GM10266 (cell line): ENCODE data around the gene FTL.

Source experiments
- DNase-seq: peaks from one replicate; pipeline ENCODE4 v3.0.0; 2012; ENCODE audit errors: extremely low spot score
- TF ChIP-seq, protein P1 (sequence below): IDR thresholded peaks from 2 replicates; pipeline ENCODE4 v1.5.1; 2012; ENCODE audit warnings: mild to moderate bottlenecking, low read depth; ENCODE audit not compliant: control insufficient read depth, insufficient read depth; ENCODE audit errors: missing control alignments

FTL gene

GRCh38 chr19:48946463-48947257, 18.4 kb upstream of the FTL start:
- TF ChIP-seq, protein P1, sequence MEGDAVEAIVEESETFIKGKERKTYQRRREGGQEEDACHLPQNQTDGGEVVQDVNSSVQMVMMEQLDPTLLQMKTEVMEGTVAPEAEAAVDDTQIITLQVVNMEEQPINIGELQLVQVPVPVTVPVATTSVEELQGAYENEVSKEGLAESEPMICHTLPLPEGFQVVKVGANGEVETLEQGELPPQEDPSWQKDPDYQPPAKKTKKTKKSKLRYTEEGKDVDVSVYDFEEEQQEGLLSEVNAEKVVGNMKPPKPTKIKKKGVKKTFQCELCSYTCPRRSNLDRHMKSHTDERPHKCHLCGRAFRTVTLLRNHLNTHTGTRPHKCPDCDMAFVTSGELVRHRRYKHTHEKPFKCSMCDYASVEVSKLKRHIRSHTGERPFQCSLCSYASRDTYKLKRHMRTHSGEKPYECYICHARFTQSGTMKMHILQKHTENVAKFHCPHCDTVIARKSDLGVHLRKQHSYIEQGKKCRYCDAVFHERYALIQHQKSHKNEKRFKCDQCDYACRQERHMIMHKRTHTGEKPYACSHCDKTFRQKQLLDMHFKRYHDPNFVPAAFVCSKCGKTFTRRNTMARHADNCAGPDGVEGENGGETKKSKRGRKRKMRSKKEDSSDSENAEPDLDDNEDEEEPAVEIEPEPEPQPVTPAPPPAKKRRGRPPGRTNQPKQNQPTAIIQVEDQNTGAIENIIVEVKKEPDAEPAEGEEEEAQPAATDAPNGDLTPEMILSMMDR, result no peak
- no peak for DNase-seq

DNA sequence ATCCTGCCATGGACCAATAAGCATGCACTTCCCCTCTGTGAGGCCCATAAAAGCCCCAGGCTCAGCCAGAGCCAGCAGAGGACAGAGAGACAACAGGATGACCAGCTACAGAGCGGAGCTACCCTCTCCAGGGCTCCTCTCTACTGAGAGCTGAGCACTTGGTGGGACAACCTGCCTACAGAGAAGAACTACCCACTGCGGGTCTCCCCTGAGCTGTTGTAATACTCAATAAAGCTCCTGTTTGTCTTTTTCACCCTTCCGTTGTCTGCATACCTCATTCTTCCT, 17.9 kb upstream of the FTL start:
- TF ChIP-seq, protein P1, result no peak
- no peak for DNase-seq

- TF ChIP-seq, protein P1, result no peak
- DNase-seq, result no peak
These were observed 14.9 kb upstream of the FTL start for GRCh38 chr19:48950159-48950558.

DNA sequence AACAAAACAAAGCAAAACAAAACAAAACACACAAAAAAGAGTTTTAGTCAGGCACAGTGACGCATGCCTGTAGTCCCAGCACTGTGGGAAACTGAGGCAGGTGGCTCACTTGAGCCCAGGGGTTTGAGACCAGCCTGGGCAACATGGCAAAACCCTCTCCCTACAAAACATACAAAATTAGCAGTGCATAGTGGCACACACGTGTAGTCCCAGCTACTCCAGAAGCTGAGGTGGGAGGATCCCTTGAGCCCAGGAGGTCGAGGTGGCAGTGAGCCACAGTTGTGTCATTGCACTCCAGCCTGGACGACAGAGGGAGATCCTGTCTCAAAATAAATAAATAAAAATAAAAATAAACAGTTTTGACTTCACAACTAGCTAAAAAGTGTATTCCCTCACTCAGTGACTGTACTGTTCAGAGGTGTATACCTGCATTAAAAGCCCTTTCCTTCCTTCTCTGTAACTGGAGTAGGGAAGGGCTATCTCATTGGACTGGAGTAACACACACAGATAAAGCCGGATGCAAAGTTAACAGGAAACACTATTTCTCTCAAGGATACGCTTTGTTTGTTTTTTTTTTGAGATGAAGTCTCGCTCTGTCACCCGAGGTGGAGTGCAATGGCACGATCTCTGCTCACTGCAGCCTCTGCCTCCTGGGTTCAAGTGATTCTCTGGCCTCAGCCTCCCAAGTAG, 14.1 kb upstream of the FTL start:
- TF ChIP-seq, protein P1, result no peak
- no peak for DNase-seq

DNA sequence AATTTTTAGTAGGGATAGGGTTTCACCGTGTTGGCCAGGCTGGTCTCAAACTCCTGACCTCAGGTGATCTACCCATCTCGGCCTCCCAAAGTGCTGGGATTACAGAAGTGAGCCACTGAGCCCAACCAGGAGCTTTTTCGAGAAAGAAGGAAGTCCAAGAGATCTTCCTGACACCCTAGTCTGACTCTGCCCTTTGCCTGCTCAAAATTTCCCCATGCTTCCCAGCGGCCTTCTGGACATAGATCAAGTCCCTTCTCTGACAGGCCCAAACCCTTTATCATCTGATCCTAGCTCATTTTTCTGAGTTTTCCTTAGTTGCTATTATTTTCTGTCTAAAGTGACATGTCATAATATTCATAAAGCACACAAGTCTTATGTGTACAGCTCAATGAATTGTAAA, 12.0 kb upstream of the FTL start:
- TF ChIP-seq, protein P1, result no peak
- DNase-seq, result no peak

DNA sequence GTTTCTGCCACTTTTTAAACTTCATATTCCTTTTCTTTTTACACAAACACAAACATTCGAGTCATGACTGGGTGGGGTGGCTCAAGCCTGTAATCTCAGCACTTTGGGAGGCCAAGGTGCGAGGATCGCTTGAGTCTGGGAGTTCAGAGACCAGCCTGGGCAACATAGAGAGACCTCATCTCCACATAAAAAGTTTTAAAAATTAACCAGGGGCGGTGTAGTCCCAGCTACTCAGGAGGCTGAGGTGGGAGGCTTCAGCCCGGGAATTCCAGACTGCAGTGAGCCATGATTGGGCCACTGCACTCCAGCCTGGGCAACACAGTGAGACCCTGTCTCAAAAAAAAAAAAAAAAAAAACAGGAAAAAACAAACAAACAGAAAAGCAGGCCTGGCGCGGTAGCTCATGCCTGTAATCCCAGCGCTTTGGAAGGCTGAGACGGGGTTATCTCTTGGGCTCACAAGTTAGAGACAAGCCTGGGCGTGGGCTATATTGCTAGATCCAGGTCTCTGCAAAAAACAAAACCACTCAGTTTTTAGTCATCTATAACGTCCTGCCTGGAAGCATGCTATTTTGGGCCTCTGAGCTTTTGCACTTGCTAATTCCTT, 11.0 kb upstream of the FTL start:
- TF ChIP-seq, protein P1, result no peak
- DNase-seq, result no peak
